Astrocyte (in vitro differentiated cells and primary cell): ENCODE results near the gene HS6ST1. TPM values are rescaled to one million over a fixed set of nuclear protein-coding genes. Genes with fewer than 3 reads are reported as not detected.
"Not testable (repeated sequence)": the region's sequence is repeated elsewhere in the genome, so short reads cannot be mapped to it uniquely, and the experiment has no call there.

Experiments used
- DNase-seq: peaks from one replicate; pipeline ENCODE4 v3.0.0-alpha.2; 2010; ENCODE audit warnings: low read depth
- FAIRE-seq: peaks from 2 replicates; lab custom pipeline; 2011; peaks lifted over from hg19 to GRCh38; lab: Jason Lieb, UNC
- H2AFZ ChIP-seq: 2 replicates; pipeline ENCODE4 v1.6.0; 2012; ENCODE audit warnings: low read depth, low read length, inconsistent platforms
- H3K27ac ChIP-seq: 2 replicates; pipeline ENCODE4 v1.5.1; 2011; ENCODE audit warnings: low read depth, low read length, inconsistent platforms
- H3K27me3 ChIP-seq: 2 replicates; pipeline ENCODE4 v1.6.0; 2011; ENCODE audit warnings: low read length, inconsistent platforms; ENCODE audit not compliant: insufficient read depth
- H3K36me3 ChIP-seq: 2 replicates; pipeline ENCODE4 v1.5.1; 2011; ENCODE audit warnings: low read length, inconsistent platforms; ENCODE audit not compliant: insufficient read depth
- H3K4me1 ChIP-seq: 2 replicates; pipeline ENCODE4 v1.5.1; 2011; ENCODE audit warnings: low read length, inconsistent platforms; ENCODE audit not compliant: insufficient read depth
- H3K4me2 ChIP-seq: 2 replicates; pipeline ENCODE4 v1.6.0; 2012; ENCODE audit warnings: low read length, inconsistent platforms
- H3K4me3 ChIP-seq: 2 replicates; pipeline ENCODE4 v1.5.1; 2011; ENCODE audit warnings: low read depth, mild to moderate bottlenecking, low read length, inconsistent platforms; ENCODE audit not compliant: insufficient read depth
- H3K79me2 ChIP-seq: 2 replicates; pipeline ENCODE4 v1.6.0; 2012; ENCODE audit warnings: mild to moderate bottlenecking, low read length, inconsistent platforms; ENCODE audit not compliant: insufficient read depth
- H3K9ac ChIP-seq: 2 replicates; pipeline ENCODE4 v1.6.0; 2012; ENCODE audit warnings: mild to moderate bottlenecking, low read length, inconsistent platforms
- H3K9me3 ChIP-seq: 2 replicates; pipeline ENCODE4 v1.5.1; 2012; ENCODE audit warnings: low read depth, mild to moderate bottlenecking, low read length, inconsistent platforms; ENCODE audit not compliant: insufficient read depth
- H4K20me1 ChIP-seq: 2 replicates; pipeline ENCODE4 v1.6.0; 2012; ENCODE audit warnings: low read length, inconsistent platforms; ENCODE audit not compliant: insufficient read depth
- H3K27ac Mint-ChIP-seq: one replicate; pipeline ENCODE4 v1.8.0; 2021; ENCODE audit warnings: mild to moderate bottlenecking, mixed read lengths; ENCODE audit not compliant: unreplicated experiment
- H3K27me3 Mint-ChIP-seq: one replicate; pipeline ENCODE4 v1.8.0; 2021; ENCODE audit warnings: low read depth, mixed read lengths; ENCODE audit not compliant: unreplicated experiment
- H3K36me3 Mint-ChIP-seq: one replicate; pipeline ENCODE4 v1.8.0; 2021; ENCODE audit warnings: low read depth, mixed read lengths; ENCODE audit not compliant: unreplicated experiment
- H3K4me1 Mint-ChIP-seq: one replicate; pipeline ENCODE4 v1.8.0; 2021; ENCODE audit warnings: low read depth, mixed read lengths; ENCODE audit not compliant: unreplicated experiment
- H3K4me3 Mint-ChIP-seq: one replicate; pipeline ENCODE4 v1.8.0; 2021; ENCODE audit warnings: mild to moderate bottlenecking, moderate library complexity, mixed read lengths; ENCODE audit not compliant: unreplicated experiment
- H3K9me3 Mint-ChIP-seq: one replicate; pipeline ENCODE4 v1.8.0; 2021; ENCODE audit warnings: mild to moderate bottlenecking, mixed read lengths; ENCODE audit not compliant: unreplicated experiment
- EZH2 ChIP-seq: IDR thresholded peaks from 2 replicates; pipeline ENCODE4 v1.6.1; 2012; ENCODE audit warnings: mild to moderate bottlenecking, low read length, inconsistent platforms; ENCODE audit not compliant: insufficient read depth
- total RNA-seq: library from RNA; stranded (reverse); gene quantifications from 2 replicates; pipeline ENCODE4 v1.2.1, GENCODE V29; 2021
- TF ChIP-seq, protein P1 (sequence below): IDR thresholded peaks from 2 replicates; pipeline ENCODE4 v1.5.1; 2011; ENCODE audit warnings: low read depth, mild to moderate bottlenecking, inconsistent platforms, low read length, moderate library complexity; ENCODE audit not compliant: insufficient read depth

The HS6ST1 gene
- total RNA-seq, 1 donor from 2014 or later = 20.5 TPM

- H3K4me3 Mint-ChIP-seq = no peak overlapping the region
- Histone ChIP-seq H3K27me3 (no peaks in the 10 kb centered on the region), H3K9ac (no peak overlapping the region), H3K36me3 (no peaks in the 10 kb centered on the region), H3K79me2 (peaks cover 5% of the 10 kb centered on the region), H3K4me2 (no peak overlapping the region), H3K4me3 (no peak overlapping the region), H4K20me1 (peaks cover 41% of the 10 kb centered on the region), H2AFZ (no peak overlapping the region), H3K9me3 (no peaks in the 10 kb centered on the region), H3K4me1 (no peaks in the 10 kb centered on the region), H3K27ac (no peak overlapping the region)
- no peaks in the 10 kb centered on the region for H3K27me3 Mint-ChIP-seq
- H3K9me3 Mint-ChIP-seq = peaks cover 2% of the 10 kb centered on the region
- no peak for DNase-seq
- no peak for FAIRE-seq
- no peak overlapping the region for H3K27ac Mint-ChIP-seq
- H3K36me3 Mint-ChIP-seq = peaks cover 5% of the 10 kb centered on the region
- no peaks in the 10 kb centered on the region for H3K4me1 Mint-ChIP-seq
- TF ChIP-seq EZH2 = no peak
- TF ChIP-seq, protein P1, sequence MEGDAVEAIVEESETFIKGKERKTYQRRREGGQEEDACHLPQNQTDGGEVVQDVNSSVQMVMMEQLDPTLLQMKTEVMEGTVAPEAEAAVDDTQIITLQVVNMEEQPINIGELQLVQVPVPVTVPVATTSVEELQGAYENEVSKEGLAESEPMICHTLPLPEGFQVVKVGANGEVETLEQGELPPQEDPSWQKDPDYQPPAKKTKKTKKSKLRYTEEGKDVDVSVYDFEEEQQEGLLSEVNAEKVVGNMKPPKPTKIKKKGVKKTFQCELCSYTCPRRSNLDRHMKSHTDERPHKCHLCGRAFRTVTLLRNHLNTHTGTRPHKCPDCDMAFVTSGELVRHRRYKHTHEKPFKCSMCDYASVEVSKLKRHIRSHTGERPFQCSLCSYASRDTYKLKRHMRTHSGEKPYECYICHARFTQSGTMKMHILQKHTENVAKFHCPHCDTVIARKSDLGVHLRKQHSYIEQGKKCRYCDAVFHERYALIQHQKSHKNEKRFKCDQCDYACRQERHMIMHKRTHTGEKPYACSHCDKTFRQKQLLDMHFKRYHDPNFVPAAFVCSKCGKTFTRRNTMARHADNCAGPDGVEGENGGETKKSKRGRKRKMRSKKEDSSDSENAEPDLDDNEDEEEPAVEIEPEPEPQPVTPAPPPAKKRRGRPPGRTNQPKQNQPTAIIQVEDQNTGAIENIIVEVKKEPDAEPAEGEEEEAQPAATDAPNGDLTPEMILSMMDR = no peak
Measured at GRCh38 chr2:128269063-128269989, 49.3 kb downstream of the HS6ST1 start.

DNA sequence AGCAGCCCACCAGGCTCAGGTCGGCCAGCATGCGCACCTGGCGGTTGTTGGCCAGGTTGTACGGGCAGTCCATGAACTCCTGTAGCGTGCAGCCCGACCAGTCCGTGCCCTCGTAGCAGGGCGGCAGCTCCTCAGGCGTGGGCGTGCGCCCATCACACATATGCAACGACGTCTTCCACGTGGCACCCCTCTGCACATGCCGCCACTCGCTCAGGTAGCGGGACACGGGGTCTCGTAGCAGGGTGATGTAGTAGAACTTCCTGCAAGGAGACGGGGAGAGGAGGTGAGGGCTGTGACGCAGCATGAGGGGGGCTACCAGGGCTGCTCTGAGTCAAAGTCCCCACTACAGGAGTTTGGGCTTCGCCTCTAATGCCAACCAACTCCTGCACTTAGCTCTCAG, 50.1 kb downstream of the HS6ST1 start:
- not testable (repeated sequence) for H3K79me2 ChIP-seq, H3K27ac Mint-ChIP-seq, H3K36me3 Mint-ChIP-seq, H3K4me2 ChIP-seq, H3K4me1 ChIP-seq, H3K36me3 ChIP-seq, H3K27me3 Mint-ChIP-seq, H3K4me1 Mint-ChIP-seq, H3K4me3 ChIP-seq, H3K9ac ChIP-seq, H3K9me3 ChIP-seq, H3K27ac ChIP-seq, H3K4me3 Mint-ChIP-seq, FAIRE-seq, H3K9me3 Mint-ChIP-seq, H2AFZ ChIP-seq, DNase-seq, H3K27me3 ChIP-seq
- peaks cover 40% of the 10 kb centered on the region for H4K20me1 ChIP-seq

DNA sequence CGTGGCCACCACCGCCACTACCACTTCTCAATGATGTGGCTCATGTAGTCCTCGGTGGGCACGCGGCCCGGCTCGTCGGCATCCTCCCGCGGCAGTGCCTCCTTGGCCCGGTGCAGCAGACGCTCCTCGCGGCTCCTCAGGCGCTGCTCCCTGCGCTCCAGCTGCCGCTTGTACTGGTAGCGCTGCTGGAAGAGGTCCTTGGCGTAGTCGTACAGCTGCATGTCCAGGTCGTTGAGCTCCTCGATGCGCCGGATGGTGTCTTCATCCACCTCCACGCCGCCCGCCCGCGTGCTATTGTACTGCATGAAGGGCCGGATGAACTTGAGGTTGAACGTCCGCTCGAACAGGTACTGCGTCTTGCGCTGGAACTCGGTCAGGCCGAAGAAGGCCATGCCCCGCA, 50.5 kb downstream of the HS6ST1 start:
- H3K27me3 Mint-ChIP-seq, H3K4me3 Mint-ChIP-seq, DNase-seq, H3K79me2 ChIP-seq, H3K36me3 ChIP-seq, H3K4me1 Mint-ChIP-seq, H3K4me2 ChIP-seq, H3K9me3 Mint-ChIP-seq, H3K4me3 ChIP-seq, H3K27ac ChIP-seq, H3K4me1 ChIP-seq, H3K9me3 ChIP-seq, H2AFZ ChIP-seq, FAIRE-seq, H3K27ac Mint-ChIP-seq, H3K27me3 ChIP-seq, H3K9ac ChIP-seq, H3K36me3 Mint-ChIP-seq: not testable (repeated sequence)
- H4K20me1 ChIP-seq = peaks cover 35% of the 10 kb centered on the region

- H3K27me3 ChIP-seq, H3K4me1 Mint-ChIP-seq, H3K9ac ChIP-seq, H3K27me3 Mint-ChIP-seq, H3K4me3 Mint-ChIP-seq, H3K36me3 Mint-ChIP-seq, H2AFZ ChIP-seq, H3K27ac Mint-ChIP-seq, H3K9me3 ChIP-seq, H3K79me2 ChIP-seq, H3K4me1 ChIP-seq, H3K27ac ChIP-seq, H3K4me3 ChIP-seq, H3K9me3 Mint-ChIP-seq, FAIRE-seq, DNase-seq, H3K36me3 ChIP-seq, H3K4me2 ChIP-seq: not testable (repeated sequence)
- peaks cover 34% of the 10 kb centered on the region for H4K20me1 ChIP-seq
Measured at GRCh38 chr2:128267649-128268048, 51.0 kb downstream of the HS6ST1 start.

- H3K4me1 ChIP-seq, H3K4me1 Mint-ChIP-seq, H3K9me3 Mint-ChIP-seq, DNase-seq, H3K27me3 ChIP-seq, FAIRE-seq, H3K27ac ChIP-seq, H3K4me3 ChIP-seq, H3K27me3 Mint-ChIP-seq, H3K79me2 ChIP-seq, H3K36me3 ChIP-seq, H3K9ac ChIP-seq, H3K9me3 ChIP-seq, H3K36me3 Mint-ChIP-seq, H3K27ac Mint-ChIP-seq, H3K4me2 ChIP-seq, H3K4me3 Mint-ChIP-seq, H2AFZ ChIP-seq: not testable (repeated sequence)
- peaks cover 29% of the 10 kb centered on the region for H4K20me1 ChIP-seq
Measured at GRCh38 chr2:128267197-128267596, 51.5 kb downstream of the HS6ST1 start.
